ENCODE measurements around the gene DTX2.

GRCh38 chr7:76428868-76429805 is 32.4 kb upstream of the DTX2 start:
- TF ChIP-seq CTCF (IDR thresholded peaks at IDR 0.05) (no peak), POLR2A (IDR thresholded peaks at IDR 0.05; ENCODE audit: low read depth) (no peak)

Measured in esophagus muscularis mucosa (tissue), 3 donors.